Immature natural killer cell (primary cell): ENCODE measurements around the gene KIAA1549. TPM values are rescaled to one million over a fixed set of nuclear protein-coding genes. Genes with fewer than 3 reads are reported as not detected.

ENCODE experiments used
- DNase-seq, 3 donors: peaks; one replicate each; pipeline ENCODE4 v3.0.0; 2022; ENCODE audit warnings: mixed read lengths in 1 of 3
- H3K27ac Mint-ChIP-seq, 6 donors: one replicate each; pipeline ENCODE4 v1.8.0; 2020; ENCODE audit warnings: mixed read lengths in 6 of 6, mild to moderate bottlenecking in 5 of 6, inconsistent platforms in 4 of 6, moderate library complexity in 3 of 6
- H3K27me3 Mint-ChIP-seq, 3 donors: one replicate each; pipeline ENCODE4 v1.8.0; 2020 to 2021; ENCODE audit warnings: low read depth in 3 of 3, mild to moderate bottlenecking in 3 of 3, mixed read lengths in 3 of 3, moderate library complexity in 3 of 3, inconsistent platforms in 1 of 3
- H3K36me3 Mint-ChIP-seq, 3 donors: one replicate each; pipeline ENCODE4 v1.8.0; 2020; ENCODE audit warnings: mixed read lengths in 3 of 3, inconsistent platforms in 2 of 3, mild to moderate bottlenecking in 2 of 3
- H3K4me1 Mint-ChIP-seq, 2 donors: one replicate each; pipeline ENCODE4 v1.8.0; 2020; ENCODE audit warnings: inconsistent platforms in 2 of 2, mild to moderate bottlenecking in 2 of 2, mixed read lengths in 2 of 2, moderate library complexity in 1 of 2
- H3K4me3 Mint-ChIP-seq, 5 donors: one replicate each; pipeline ENCODE4 v1.8.0; 2020; ENCODE audit warnings: mild to moderate bottlenecking in 5 of 5, mixed read lengths in 5 of 5, inconsistent platforms in 3 of 5, moderate library complexity in 3 of 5
- H3K9me3 Mint-ChIP-seq, 6 donors: one replicate each; pipeline ENCODE4 v1.8.0; 2020; ENCODE audit warnings: mild to moderate bottlenecking in 6 of 6, mixed read lengths in 6 of 6, inconsistent platforms in 4 of 6, moderate library complexity in 3 of 6
- polyA plus RNA-seq, 3 donors: library from polyadenylated mRNA; unstranded; fragments of 300-500 nt; fragmentation: Illumina TruSeq; gene quantifications; one replicate each; pipeline ENCODE4 v1.2.3, GENCODE V29; 2021

The KIAA1549 gene
- polyA plus RNA-seq, 3 donors from 2014 or later: 0.04 TPM; not detected in 2

DNA sequence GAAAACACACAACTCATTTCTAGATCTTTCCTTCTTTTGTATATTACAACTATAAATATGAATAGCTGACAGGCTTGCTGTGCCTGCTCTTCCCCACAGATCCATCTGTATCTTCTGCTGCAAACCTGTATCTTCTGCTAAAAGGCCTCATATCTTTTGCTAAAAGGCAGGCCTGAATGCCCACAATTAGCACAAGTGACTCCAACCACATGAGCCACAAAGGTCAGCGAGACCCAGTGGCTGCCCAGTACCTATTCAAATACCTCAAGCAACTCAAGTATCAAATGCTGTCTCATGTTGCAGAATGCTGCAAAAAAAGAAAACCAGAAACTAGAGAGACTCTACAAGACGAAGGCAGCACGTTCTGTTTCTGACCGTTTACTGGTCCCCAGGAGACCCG is 128.7 kb downstream of the KIAA1549 start:
- no peak overlapping the region for H3K27ac Mint-ChIP-seq
- H3K36me3 Mint-ChIP-seq: peaks cover 0 to 5% (median 3%) of the 10 kb centered on the region in 3 donors

DNA sequence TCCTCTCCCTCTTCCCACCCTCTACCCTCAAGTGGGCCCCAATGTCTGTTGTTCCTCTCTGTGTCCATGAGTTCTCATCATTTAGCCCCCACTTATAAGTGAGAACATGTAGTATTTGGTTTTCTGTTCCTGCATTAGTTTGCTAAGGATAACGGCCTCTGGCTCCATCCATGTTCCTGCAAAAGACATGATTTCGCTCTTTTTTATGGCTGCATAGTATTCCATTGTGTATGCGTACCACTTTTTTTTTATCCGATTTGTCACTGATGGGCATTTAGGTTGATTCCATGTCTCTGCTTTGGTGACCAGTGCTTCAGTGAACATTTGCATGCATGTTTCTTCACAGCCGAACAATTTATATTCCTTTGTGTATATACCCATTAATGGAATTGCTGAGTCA is 131.5 kb downstream of the KIAA1549 start:
- no peak overlapping the region for H3K4me3 Mint-ChIP-seq
- DNase-seq: no peak
- no peaks in the 10 kb centered on the region for H3K36me3 Mint-ChIP-seq
- H3K9me3 Mint-ChIP-seq: no peaks in the 10 kb centered on the region
- no peak overlapping the region for H3K27ac Mint-ChIP-seq
- H3K27me3 Mint-ChIP-seq: peaks cover 0 to 9% (median 8%) of the 10 kb centered on the region in 3 donors
- no peaks in the 10 kb centered on the region for H3K4me1 Mint-ChIP-seq

More for the DNA sequence above, 128.7 kb downstream of the KIAA1549 start:
- DNase-seq: no peak
- no peak overlapping the region for H3K4me3 Mint-ChIP-seq
- peaks cover 0 to 7% (median 2%) of the 10 kb centered on the region in 6 donors for H3K9me3 Mint-ChIP-seq
- peaks cover 0 to 6% (median 4%) of the 10 kb centered on the region in 3 donors for H3K27me3 Mint-ChIP-seq
- H3K4me1 Mint-ChIP-seq: no peaks in the 10 kb centered on the region

DNA sequence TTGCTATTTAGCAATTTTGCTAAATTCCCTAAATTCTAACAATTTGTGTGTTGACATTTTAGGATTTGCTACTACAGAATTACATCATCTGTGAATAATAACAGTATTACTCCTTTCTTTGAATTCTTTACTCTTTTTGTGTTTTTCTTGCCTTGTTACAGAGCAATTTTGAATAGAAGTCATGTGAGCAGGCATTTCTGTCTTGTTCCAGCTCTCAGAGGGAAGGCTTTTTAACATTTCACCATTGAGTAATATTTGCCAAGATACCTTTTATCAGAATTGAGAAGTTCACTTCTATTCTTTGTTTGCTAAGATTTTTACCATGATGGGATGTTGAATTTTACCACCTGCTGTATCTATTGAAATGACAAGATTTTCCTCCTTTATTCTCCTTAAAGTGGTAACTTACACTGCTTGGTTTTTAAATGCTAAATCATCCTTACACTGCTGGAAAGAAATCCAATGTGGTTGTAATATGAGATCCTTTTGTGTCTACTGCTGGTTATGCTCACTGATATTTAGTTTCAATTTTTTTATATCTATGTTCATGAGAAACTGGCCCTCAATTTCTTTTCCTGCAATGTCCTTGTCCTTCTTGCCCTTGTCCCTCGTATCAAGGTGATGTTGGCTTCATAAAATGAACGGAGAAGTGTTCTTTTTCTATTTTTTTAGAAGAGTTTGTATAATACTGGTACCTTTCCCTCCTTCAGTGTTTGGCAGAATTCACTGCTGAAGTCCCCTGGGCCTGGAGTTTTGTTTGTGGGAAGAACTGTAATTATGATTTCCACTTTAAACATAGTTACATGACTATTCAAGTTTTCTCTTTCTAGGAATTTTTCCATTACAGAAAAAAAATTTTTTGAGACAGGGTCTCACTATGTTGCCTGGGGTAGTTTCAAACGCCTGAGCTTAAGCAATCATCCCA is 132.9 kb downstream of the KIAA1549 start:
- H3K36me3 Mint-ChIP-seq: no peaks in the 10 kb centered on the region
- DNase-seq: no peak
- H3K4me3 Mint-ChIP-seq: no peak overlapping the region
- H3K27ac Mint-ChIP-seq: no peak overlapping the region
- H3K27me3 Mint-ChIP-seq: peaks cover 3 to 11% (median 8%) of the 10 kb centered on the region in 3 donors
- no peaks in the 10 kb centered on the region for H3K4me1 Mint-ChIP-seq
- no peaks in the 10 kb centered on the region for H3K9me3 Mint-ChIP-seq

DNA sequence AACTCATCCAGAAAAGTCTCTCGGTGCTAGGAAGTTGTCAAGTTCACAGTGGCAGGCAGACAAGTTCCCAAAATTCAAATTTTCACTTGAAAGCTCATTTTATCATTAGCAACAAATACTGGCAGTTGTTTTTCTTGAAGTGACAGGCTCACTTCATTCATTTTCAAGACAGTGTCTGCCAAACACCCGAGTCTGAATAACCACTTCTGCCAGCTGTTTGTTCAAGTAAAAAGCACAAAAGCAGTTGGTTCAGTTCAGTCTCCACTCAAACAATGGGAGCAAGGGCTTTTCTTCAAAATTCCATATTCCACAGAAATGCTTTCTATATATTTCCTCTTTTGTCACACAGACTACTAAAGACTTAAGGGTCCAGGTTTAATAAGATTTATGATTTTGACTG is 135.5 kb downstream of the KIAA1549 start:
- Mint-ChIP-seq H3K36me3 (no peaks in the 10 kb centered on the region), H3K4me1 (no peaks in the 10 kb centered on the region), H3K4me3 (no peak overlapping the region), H3K9me3 (no peaks in the 10 kb centered on the region), H3K27me3 (peaks cover 3 to 11% (median 8%) of the 10 kb centered on the region in 3 donors), H3K27ac (peak overlapping the region in 1 of 6 donors; percentile 6)
- no peak for DNase-seq

DNA sequence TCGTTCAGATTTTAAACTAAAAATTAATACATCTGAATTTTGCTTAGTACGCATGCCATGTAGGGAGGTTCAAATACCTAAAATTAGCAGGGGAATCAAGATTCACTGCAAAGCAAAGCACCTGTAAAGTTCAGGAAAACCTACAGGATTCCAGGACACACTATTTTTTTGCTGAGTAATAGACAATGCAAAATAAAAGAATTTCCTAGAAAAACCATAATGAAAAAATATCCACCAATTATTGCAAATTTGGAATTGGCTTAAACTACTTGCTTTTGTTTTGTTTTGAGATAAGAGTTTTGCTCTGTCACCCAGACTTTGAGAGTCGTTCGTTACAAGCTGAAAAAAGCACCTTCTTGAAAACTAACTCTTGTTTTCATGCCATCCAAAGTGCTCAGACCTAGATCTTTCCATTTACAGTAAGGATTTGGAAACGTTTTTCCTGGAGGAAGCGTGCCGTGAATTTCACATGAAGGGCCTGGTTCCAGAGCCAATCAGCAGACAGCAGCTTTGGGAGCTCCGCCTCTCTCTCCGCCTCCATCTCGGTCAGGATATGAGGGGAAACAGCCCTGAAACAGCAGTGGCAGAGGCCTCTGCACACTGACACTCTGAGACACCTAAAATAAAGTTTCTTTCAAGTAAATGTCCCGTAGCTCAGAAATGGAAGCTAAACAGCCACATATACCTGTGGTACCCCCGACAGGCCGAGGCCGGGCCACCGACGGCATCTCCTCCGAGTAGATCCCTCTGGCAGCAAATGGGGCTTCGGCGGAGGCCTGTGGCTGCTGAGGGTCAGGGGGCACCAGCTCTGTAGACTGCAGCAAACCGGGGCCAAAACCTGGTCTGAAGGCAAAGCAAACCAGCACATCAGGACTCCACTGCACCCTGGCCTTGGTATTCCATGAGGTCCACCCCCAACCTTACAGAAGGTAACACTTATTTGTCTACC is 137.3 kb downstream of the KIAA1549 start:
- Mint-ChIP-seq H3K36me3 (no peaks in the 10 kb centered on the region), H3K9me3 (no peaks in the 10 kb centered on the region), H3K27ac (no peak overlapping the region), H3K4me1 (no peaks in the 10 kb centered on the region), H3K4me3 (no peak overlapping the region), H3K27me3 (peaks cover 3 to 8% (median 6%) of the 10 kb centered on the region in 3 donors)
- no peak for DNase-seq

DNA sequence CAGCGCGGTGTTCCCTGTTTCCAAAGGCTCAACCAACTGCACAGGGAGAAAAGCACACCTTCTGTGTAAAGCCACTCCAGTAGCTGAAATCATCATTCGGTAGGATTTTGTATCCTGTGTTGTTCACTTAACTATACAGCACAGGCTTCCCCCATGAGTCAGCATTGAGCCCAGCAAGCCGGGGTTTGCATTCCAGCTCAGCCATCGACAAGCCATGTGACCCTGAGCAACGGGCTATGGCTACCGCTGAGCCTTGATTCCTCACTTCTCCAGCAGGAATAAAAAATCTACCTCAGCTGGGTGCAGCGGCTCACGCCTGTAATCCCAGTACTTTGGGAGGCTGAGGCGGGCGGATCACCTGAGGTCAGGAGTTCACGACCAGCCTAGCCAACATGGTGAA is 139.1 kb downstream of the KIAA1549 start:
- no peak overlapping the region for H3K4me3 Mint-ChIP-seq
- H3K4me1 Mint-ChIP-seq: no peaks in the 10 kb centered on the region
- DNase-seq: no peak

DNA sequence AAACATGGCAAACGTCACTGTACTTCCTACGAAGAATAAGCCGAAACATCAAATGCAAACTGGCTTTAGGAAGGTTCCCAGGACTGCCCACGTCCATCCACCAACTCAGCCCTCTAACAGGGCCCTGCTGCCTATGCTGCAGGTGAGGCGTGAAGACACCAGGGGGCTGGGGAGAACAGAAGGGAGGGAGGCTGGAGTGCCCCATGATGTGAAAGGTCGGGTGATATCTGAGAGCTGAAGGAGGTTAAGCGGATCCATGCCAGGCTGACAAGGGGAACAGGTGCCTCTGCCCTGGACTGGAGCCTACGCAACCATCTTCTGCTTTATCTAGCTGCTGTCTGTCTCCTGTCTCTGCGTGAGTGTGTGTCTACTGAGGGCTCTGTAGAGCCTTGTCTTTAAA is 143.0 kb downstream of the KIAA1549 start:
- no peak overlapping the region for H3K4me3 Mint-ChIP-seq
- peaks cover 0 to 4% (median 2%) of the 10 kb centered on the region in 3 donors for H3K27me3 Mint-ChIP-seq
- H3K4me1 Mint-ChIP-seq: no peaks in the 10 kb centered on the region
- DNase-seq: no peak
- H3K36me3 Mint-ChIP-seq: no peaks in the 10 kb centered on the region
- no peaks in the 10 kb centered on the region for H3K9me3 Mint-ChIP-seq
- H3K27ac Mint-ChIP-seq: no peak overlapping the region

More for the DNA sequence above, 139.1 kb downstream of the KIAA1549 start:
- Mint-ChIP-seq H3K27ac (no peak overlapping the region), H3K9me3 (no peaks in the 10 kb centered on the region), H3K36me3 (no peaks in the 10 kb centered on the region), H3K27me3 (peaks cover 3 to 8% (median 4%) of the 10 kb centered on the region in 3 donors)

DNA sequence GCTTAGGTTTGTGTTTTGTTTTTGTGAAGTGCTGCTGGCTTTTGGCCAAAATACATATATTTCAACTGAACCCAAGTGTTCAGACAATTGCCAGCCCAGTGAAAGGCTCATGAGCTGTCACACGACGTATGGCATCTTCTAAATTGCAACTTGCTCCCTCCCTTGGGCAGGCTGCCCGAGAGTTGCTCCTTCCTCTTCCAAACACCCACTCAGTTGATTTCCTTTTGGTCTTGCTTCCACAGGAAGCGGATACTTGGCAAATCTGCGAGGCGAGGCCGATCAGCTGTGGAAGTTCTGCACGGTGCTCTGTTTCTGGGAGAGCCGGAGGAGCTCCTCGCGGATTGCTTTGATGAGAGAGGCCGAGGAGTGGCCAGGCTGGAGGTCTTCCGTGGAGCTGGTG is 143.6 kb downstream of the KIAA1549 start:
- no peak for DNase-seq
- Mint-ChIP-seq H3K27ac (no peak overlapping the region), H3K36me3 (no peaks in the 10 kb centered on the region), H3K9me3 (no peaks in the 10 kb centered on the region), H3K27me3 (peaks cover 0 to 4% (median 2%) of the 10 kb centered on the region in 3 donors), H3K4me1 (no peaks in the 10 kb centered on the region), H3K4me3 (no peak overlapping the region)

DNA sequence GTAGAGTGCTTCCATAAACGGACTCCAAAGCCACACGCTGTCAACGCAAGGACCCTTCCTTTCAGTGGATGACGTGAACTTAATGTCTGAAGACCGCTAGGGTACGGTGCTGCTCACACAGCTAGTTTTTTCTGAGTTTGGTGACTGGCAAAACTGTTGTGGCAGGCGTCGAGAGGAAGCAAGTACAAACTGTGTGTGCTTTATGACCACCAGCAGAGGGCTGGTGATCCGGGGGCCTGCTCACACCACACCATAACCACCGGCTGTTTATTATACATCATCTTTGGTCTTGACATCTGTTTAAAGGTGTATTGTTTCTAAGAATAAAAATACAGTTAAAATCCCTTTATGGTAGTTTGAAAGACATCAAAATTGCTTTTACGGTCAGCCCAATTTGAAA is 146.1 kb downstream of the KIAA1549 start:
- no peak for DNase-seq
- no peaks in the 10 kb centered on the region for H3K9me3 Mint-ChIP-seq
- no peaks in the 10 kb centered on the region for H3K36me3 Mint-ChIP-seq
- no peak overlapping the region for H3K27ac Mint-ChIP-seq
- peaks cover 0 to 5% (median 1%) of the 10 kb centered on the region in 3 donors for H3K27me3 Mint-ChIP-seq
- H3K4me1 Mint-ChIP-seq: no peaks in the 10 kb centered on the region
- H3K4me3 Mint-ChIP-seq: no peak overlapping the region

DNA sequence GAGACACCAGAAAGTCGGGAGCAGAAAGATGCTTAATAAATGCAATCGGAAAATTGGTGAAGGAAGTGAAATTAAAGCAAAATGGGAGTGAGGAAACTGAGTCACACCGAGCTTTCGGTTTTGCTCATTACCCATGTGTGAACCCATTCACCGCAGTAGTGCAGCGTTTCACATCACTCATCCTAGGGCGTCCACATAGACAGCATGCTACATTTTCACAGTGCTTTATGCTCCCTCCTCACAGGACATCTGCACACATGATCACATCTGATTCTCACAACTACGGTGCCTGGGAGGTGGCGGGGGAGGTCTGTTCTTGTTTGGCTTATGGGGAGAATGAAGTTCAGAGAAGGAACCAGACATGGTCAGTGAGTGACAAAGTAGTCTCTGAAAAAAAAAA is 146.6 kb downstream of the KIAA1549 start:
- Mint-ChIP-seq H3K27ac (no peak overlapping the region), H3K36me3 (no peaks in the 10 kb centered on the region), H3K4me1 (no peaks in the 10 kb centered on the region), H3K9me3 (no peaks in the 10 kb centered on the region), H3K4me3 (no peak overlapping the region), H3K27me3 (peaks cover 0 to 5% (median 0%) of the 10 kb centered on the region in 3 donors)
- no peak for DNase-seq

DNA sequence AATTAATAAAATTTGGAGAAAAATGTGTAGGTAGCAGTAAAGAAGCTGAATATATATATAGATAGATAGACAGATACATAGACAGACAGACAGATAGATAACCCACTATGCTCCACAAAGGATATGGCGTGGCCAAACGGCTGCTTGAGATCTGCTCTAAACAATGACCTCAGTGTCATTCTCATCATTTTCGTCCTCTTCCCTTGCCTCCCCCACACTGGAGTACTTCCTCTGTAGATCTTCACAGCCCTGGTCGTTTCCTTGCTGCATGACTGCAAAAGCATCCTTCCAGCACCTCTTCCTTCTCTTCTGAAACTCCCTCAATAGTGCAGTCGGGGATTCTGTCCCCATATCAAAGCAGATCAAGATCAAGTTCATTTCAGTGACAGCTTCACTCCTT is 147.6 kb downstream of the KIAA1549 start:
- H3K4me1 Mint-ChIP-seq: no peaks in the 10 kb centered on the region
- H3K27me3 Mint-ChIP-seq: peaks cover 0 to 5% (median 0%) of the 10 kb centered on the region in 3 donors
- H3K9me3 Mint-ChIP-seq: no peaks in the 10 kb centered on the region
- H3K27ac Mint-ChIP-seq: no peak overlapping the region
- no peak for DNase-seq
- H3K4me3 Mint-ChIP-seq: no peak overlapping the region
- H3K36me3 Mint-ChIP-seq: no peaks in the 10 kb centered on the region

DNA sequence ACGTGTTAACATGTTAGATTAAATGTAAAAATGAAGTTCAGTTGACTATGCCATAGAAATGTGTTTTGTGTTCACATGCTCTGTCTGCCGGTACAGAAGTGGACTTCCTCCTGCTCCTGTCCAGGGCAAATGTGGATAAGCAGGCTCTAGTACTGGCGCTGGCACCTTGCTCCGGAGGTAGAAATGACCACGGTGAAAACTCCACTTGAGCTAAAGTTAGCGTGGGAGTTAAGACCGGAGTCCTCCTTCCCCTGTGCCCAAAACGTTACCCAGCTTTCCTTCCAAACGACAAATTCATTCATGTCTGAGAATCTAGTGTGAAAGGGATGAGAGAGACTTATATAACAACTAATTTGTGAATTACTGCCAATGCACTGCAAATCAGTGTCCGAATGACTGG is 148.2 kb downstream of the KIAA1549 start:
- DNase-seq: no peak
- Mint-ChIP-seq H3K36me3 (no peaks in the 10 kb centered on the region), H3K9me3 (no peaks in the 10 kb centered on the region), H3K27me3 (peaks cover 0 to 5% (median 0%) of the 10 kb centered on the region in 3 donors), H3K27ac (no peak overlapping the region), H3K4me1 (no peaks in the 10 kb centered on the region), H3K4me3 (no peak overlapping the region)

DNA sequence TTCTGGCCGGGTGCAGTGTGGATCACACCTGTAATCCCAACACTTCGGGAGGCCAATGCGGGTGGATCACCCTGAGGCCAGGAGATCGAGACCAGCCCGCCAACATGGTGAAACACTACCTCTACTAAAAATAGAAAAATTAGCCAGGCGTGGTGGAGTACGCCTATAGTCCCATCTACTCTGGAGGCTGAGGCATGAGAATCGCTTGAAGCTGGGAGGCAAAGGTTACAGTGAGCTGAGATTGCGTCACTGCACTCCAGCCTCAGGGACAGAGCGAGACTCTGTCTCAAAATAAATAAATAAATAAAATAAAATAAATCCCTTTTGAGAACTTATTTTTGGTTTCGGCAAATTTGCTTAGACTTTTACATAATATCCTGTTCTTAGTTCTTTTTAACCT is 151.9 kb downstream of the KIAA1549 start:
- H3K4me1 Mint-ChIP-seq: no peaks in the 10 kb centered on the region
- no peaks in the 10 kb centered on the region for H3K9me3 Mint-ChIP-seq
- no peak overlapping the region for H3K4me3 Mint-ChIP-seq
- no peak overlapping the region for H3K27ac Mint-ChIP-seq
- H3K36me3 Mint-ChIP-seq: no peaks in the 10 kb centered on the region
- no peak for DNase-seq
- H3K27me3 Mint-ChIP-seq: peaks cover 0 to 1% (median 0%) of the 10 kb centered on the region in 3 donors

DNA sequence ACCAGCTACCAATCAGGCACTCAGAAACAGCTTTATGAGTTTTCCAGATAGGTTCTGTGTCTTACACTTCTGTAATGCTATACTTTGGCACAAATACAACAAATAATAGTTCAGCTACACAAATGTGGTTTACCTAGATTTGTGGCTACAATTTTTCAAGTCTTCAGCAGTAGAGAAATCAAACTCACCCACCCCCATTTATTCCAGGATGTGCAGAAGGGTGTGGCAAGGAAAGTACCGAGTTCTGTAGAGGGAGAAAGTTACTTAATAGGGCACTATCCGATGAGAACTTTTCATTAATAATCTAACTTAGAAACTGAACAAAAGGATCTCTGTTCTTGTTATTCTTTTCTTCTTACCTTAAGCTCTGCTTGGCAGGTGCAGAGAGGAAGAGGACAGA is 152.9 kb downstream of the KIAA1549 start:
- peaks cover 0 to 1% (median 0%) of the 10 kb centered on the region in 3 donors for H3K27me3 Mint-ChIP-seq
- no peak overlapping the region for H3K27ac Mint-ChIP-seq
- no peaks in the 10 kb centered on the region for H3K4me1 Mint-ChIP-seq
- no peak for DNase-seq
- no peaks in the 10 kb centered on the region for H3K36me3 Mint-ChIP-seq
- H3K4me3 Mint-ChIP-seq: no peak overlapping the region
- no peaks in the 10 kb centered on the region for H3K9me3 Mint-ChIP-seq
